GM23338 (cell line): Measurements from ENCODE around the gene INPP5A. TPM values are rescaled to one million over a fixed set of nuclear protein-coding genes. Genes with fewer than 3 reads are reported as not detected.

ENCODE experiments used
- ATAC-seq: fragments of 200-7000 bp; cut with Tn5 transposase; 3 replicates; pipeline ENCODE4 v1.9.1; 2020
- DNase-seq: peaks from one replicate; pipeline ENCODE4 v3.0.0-alpha.2; 2015; ENCODE audit warnings: low spot score
- H2AFZ ChIP-seq: fragments of 200-600 bp; sonication (generic); 2 replicates; pipeline ENCODE4 v1.8.0; 2016; ENCODE audit warnings: antibody characterized with exemption, mild to moderate bottlenecking, moderate library complexity
- H3F3A ChIP-seq: fragments of 200-600 bp; sonication (generic); replicated peaks from 2 replicates; pipeline ENCODE4 v1.8.0; 2017; ENCODE audit warnings: antibody characterized with exemption, mixed run types, low read depth
- H3K27ac ChIP-seq: fragments of 200-600 bp; sonication (generic); 2 replicates; pipeline ENCODE4 v1.6.1; 2016; ENCODE audit warnings: low read depth
- H3K27me3 ChIP-seq: fragments of 200-600 bp; sonication (generic); 2 replicates; pipeline ENCODE4 v1.8.0; 2016; ENCODE audit warnings: mild to moderate bottlenecking, mixed run types, moderate library complexity; ENCODE audit not compliant: insufficient read depth
- H3K36me3 ChIP-seq: fragments of 200-600 bp; sonication (generic); 2 replicates; pipeline ENCODE4 v1.8.0; 2016; ENCODE audit warnings: mild to moderate bottlenecking; ENCODE audit not compliant: insufficient read depth
- H3K4me1 ChIP-seq: fragments of 200-600 bp; sonication (generic); 2 replicates; pipeline ENCODE4 v1.8.0; 2016; ENCODE audit warnings: mild to moderate bottlenecking, moderate library complexity; ENCODE audit not compliant: insufficient read depth
- H3K4me2 ChIP-seq: fragments of 200-600 bp; sonication (generic); 2 replicates; pipeline ENCODE4 v1.7.1; 2017; ENCODE audit warnings: mixed run types
- H3K4me3 ChIP-seq: fragments of 200-600 bp; sonication (generic); 2 replicates; pipeline ENCODE4 v1.6.1; 2016; ENCODE audit warnings: mixed run types
- H3K79me2 ChIP-seq: fragments of 200-600 bp; sonication (generic); replicated peaks from 2 replicates; pipeline ENCODE4 v1.8.0; 2017; ENCODE audit warnings: mild to moderate bottlenecking; ENCODE audit not compliant: insufficient read depth
- H3K9me2 ChIP-seq: fragments of 200-600 bp; sonication (generic); 2 replicates; pipeline ENCODE4 v1.8.0; 2017; ENCODE audit not compliant: insufficient read depth
- H4K20me1 ChIP-seq: fragments of 200-600 bp; sonication (generic); replicated peaks from 2 replicates; pipeline ENCODE4 v1.8.0; 2017; ENCODE audit warnings: mild to moderate bottlenecking; ENCODE audit not compliant: insufficient read depth
- H3K27ac Mint-ChIP-seq: 2 replicates; pipeline ENCODE4 v1.8.0; 2020; ENCODE audit warnings: inconsistent platforms, mild to moderate bottlenecking, moderate library complexity, mixed read lengths
- H3K27me3 Mint-ChIP-seq: 3 replicates; pipeline ENCODE4 v1.8.0; 2022; ENCODE audit warnings: low read depth, mild to moderate bottlenecking, moderate library complexity, mixed read lengths, inconsistent platforms; ENCODE audit not compliant: insufficient read depth, poor library complexity
- H3K36me3 Mint-ChIP-seq: 3 replicates; pipeline ENCODE4 v1.8.0; 2021; ENCODE audit warnings: low read depth, mild to moderate bottlenecking, inconsistent platforms, moderate library complexity, mixed read lengths
- H3K4me1 Mint-ChIP-seq: 3 replicates; pipeline ENCODE4 v1.8.0; 2020; ENCODE audit warnings: mild to moderate bottlenecking, inconsistent platforms, mixed read lengths
- H3K4me3 Mint-ChIP-seq: 3 replicates; pipeline ENCODE4 v1.8.0; 2021; ENCODE audit warnings: moderate library complexity, mild to moderate bottlenecking, inconsistent platforms, mixed read lengths
- H3K9me3 Mint-ChIP-seq: 3 replicates; pipeline ENCODE4 v1.8.0; 2020; ENCODE audit warnings: moderate library complexity, mild to moderate bottlenecking, inconsistent platforms, mixed read lengths
- CREB1 ChIP-seq: fragments of 250-450 bp; sonication (Bioruptor Pico); IDR thresholded peaks from 2 replicates; pipeline ENCODE4 v1.5.0; 2020; ENCODE audit warnings: low read depth, mild to moderate bottlenecking, moderate library complexity
- ETS1 ChIP-seq: IDR thresholded peaks from 2 replicates; pipeline ENCODE4 v1.6.1; 2016; ENCODE audit warnings: antibody characterized with exemption
- EZH2 ChIP-seq: fragments of 200-600 bp; sonication (generic); IDR thresholded peaks from one replicate; pipeline ENCODE4 v1.8.0; 2017; ENCODE audit warnings: antibody characterized with exemption, mild to moderate bottlenecking, low read depth; ENCODE audit not compliant: unreplicated experiment
- JUNB ChIP-seq: IDR thresholded peaks from one replicate; pipeline ENCODE4 v1.6.1; 2016; ENCODE audit warnings: antibody characterized with exemption; ENCODE audit not compliant: unreplicated experiment
- POLR2AphosphoS5 ChIP-seq: IDR thresholded peaks from 2 replicates; pipeline ENCODE4 v1.6.1; 2016; ENCODE audit warnings: antibody characterized with exemption, low read depth
- REST ChIP-seq: IDR thresholded peaks from one replicate; pipeline ENCODE4 v1.6.1; 2018; ENCODE audit warnings: antibody characterized with exemption; ENCODE audit not compliant: unreplicated experiment
- STAT1 ChIP-seq: IDR thresholded peaks from one replicate; pipeline ENCODE4 v1.6.1; 2016; ENCODE audit warnings: antibody characterized with exemption; ENCODE audit not compliant: unreplicated experiment
- ZNF114 ChIP-seq: fragments of 250-450 bp; sonication (Bioruptor Pico); IDR thresholded peaks from 2 replicates; pipeline ENCODE4 v1.5.0; 2020; ENCODE audit warnings: mild to moderate bottlenecking, moderate library complexity
- ZNF331 ChIP-seq: fragments of 250-450 bp; sonication (Bioruptor Pico); IDR thresholded peaks from 2 replicates; pipeline ENCODE4 v1.5.0; 2020; ENCODE audit warnings: low read depth, mild to moderate bottlenecking, moderate library complexity
- polyA plus RNA-seq: library from polyadenylated mRNA; unstranded; fragments of >200 nt; fragmentation: Nextera tagmentation; extraction: Ambion mirVana; gene quantifications from 2 replicates; pipeline ENCODE4 v1.2.1, GENCODE V29; 2016
- total RNA-seq: library from RNA; depleted of rRNA; stranded (reverse); fragments of >200 nt; shearing (Covaris generic); gene quantifications from 2 replicates; pipeline ENCODE4 v1.2.3, GENCODE V29; 2014
- TF ChIP-seq, protein P1 (sequence below), 2 experiments: fragments of 200-600 bp in 1 of 2; sonication (generic) in 1 of 2; conservative IDR thresholded peaks; 2 replicates each; pipeline versions ENCODE4 v1.5.1 to v1.6.1; 2016 to 2017; ENCODE audit warnings: antibody characterized with exemption in 2 of 2, low read depth in 2 of 2, mild to moderate bottlenecking in 2 of 2, moderate library complexity in 1 of 2

Gene INPP5A
- total and polyA plus RNA-seq, 2 experiments from 2014 or later, result 5.9 to 40.6 TPM

DNA sequence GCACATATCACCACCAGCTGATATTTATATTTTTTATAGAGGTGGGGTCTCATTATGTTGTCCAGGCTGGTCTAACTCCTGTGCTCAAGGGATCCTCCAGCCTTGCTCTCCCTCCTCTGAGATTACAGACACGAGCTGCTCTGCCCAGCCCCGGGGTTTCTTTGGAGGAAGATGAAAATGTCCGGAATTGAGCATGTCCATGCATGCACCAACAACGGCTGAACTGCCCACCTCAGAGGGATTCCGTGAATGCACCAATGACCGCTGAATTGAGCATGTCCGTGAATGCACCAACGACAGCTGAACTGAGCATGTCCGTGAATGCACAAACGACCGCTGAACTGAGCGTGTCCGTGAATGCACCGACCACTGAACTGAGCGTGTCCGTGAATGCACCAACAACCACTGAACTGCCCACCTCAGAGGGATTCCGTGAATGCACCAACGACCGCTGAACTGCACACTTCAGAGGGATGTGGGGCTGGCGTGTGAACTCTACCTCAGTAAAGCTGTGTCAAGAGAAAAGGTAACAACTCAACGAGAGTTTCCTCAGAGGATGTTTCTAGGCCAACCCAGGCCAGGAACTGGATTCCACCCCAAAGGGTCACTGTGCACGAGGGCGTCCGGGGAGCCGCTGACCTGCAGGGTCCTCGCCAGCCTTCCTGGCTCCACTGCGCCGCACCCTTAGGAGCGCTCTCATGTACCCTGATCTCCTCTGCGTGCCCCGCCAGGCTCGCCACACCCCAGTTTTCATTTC, 34.9 kb upstream of the INPP5A start:
- H2AFZ ChIP-seq, result no peak overlapping the region
- no peaks in the 10 kb centered on the region for H3K36me3 Mint-ChIP-seq
- no peak overlapping the region for H3K27ac Mint-ChIP-seq
- H3F3A ChIP-seq, result no peaks in the 10 kb centered on the region
- no peaks in the 10 kb centered on the region for H4K20me1 ChIP-seq
- peaks cover 7% of the 10 kb centered on the region for H3K27me3 Mint-ChIP-seq
- no peaks in the 10 kb centered on the region for H3K4me1 Mint-ChIP-seq
- H3K36me3 ChIP-seq, result no peaks in the 10 kb centered on the region
- no peak overlapping the region for H3K27ac ChIP-seq
- TF ChIP-seq ZNF114 (CRISPR knock-in tag) (no peak), CREB1 (CRISPR knock-in tag) (no peak), JUNB (no peak), ZNF331 (no peak), EZH2 (no peak), STAT1 (no peak), POLR2AphosphoS5 (no peak)
- TF ChIP-seq, protein P1, sequence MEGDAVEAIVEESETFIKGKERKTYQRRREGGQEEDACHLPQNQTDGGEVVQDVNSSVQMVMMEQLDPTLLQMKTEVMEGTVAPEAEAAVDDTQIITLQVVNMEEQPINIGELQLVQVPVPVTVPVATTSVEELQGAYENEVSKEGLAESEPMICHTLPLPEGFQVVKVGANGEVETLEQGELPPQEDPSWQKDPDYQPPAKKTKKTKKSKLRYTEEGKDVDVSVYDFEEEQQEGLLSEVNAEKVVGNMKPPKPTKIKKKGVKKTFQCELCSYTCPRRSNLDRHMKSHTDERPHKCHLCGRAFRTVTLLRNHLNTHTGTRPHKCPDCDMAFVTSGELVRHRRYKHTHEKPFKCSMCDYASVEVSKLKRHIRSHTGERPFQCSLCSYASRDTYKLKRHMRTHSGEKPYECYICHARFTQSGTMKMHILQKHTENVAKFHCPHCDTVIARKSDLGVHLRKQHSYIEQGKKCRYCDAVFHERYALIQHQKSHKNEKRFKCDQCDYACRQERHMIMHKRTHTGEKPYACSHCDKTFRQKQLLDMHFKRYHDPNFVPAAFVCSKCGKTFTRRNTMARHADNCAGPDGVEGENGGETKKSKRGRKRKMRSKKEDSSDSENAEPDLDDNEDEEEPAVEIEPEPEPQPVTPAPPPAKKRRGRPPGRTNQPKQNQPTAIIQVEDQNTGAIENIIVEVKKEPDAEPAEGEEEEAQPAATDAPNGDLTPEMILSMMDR (conservative IDR thresholded peaks at IDR 0.05; ENCODE audit: low read depth in 2 of 2), result no peak
- no peaks in the 10 kb centered on the region for H3K9me3 Mint-ChIP-seq
- no peaks in the 10 kb centered on the region for H3K79me2 ChIP-seq
- no peak overlapping the region for H3K4me2 ChIP-seq
- DNase-seq, result no peak
- H3K4me3 ChIP-seq, result no peak overlapping the region
- no peak for ATAC-seq
- no peak overlapping the region for H3K4me3 Mint-ChIP-seq
- H3K9me2 ChIP-seq, result no peaks in the 10 kb centered on the region
- no peaks in the 10 kb centered on the region for H3K27me3 ChIP-seq
- H3K4me1 ChIP-seq, result no peaks in the 10 kb centered on the region

DNA sequence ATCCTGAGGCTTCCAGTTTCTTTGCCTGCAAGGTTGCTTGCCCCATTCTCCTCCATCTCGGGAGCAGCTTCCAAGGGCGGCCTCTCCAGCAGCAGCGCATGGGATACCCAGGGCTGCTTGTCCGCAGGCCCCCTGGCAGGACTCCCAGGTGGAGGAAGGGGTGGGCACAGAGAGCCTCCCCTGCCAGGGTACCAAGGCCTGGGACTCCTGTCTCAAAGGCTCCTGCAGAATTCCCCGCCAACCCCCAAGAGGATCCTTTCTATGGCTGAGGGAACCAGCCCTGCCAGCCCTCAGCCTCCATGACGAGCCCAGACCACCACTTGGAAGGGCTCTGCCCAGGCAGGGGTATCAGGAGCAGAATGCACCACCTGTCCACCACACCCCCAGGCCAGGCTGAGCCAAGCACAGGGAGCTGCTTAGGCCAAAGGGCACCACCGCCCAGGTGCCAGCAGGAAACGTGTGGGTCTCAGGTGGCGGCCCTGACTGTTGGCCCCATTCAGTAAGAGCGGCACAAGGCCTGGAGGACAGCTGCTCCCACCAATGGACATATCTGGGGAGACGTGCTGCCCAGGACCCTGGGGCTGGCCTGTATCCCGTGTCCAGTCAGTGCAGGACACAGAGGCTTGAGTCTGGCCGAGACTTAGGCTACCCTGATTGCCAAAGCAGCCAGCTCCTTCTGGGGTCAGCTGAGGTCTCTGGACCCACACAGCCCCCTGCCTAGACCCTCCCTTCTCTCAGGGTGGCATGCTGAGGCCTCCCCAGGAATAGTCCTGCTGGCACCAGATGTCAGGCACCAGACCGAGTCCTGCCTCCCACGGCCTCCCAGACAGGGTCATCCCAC, 33.8 kb upstream of the INPP5A start:
- Mint-ChIP-seq H3K27me3 (peaks cover 6% of the 10 kb centered on the region), H3K9me3 (no peaks in the 10 kb centered on the region), H3K36me3 (no peaks in the 10 kb centered on the region), H3K27ac (no peak overlapping the region), H3K4me3 (no peak overlapping the region), H3K4me1 (no peaks in the 10 kb centered on the region)
- no peaks in the 10 kb centered on the region for H3K79me2 ChIP-seq
- H3K9me2 ChIP-seq, result no peaks in the 10 kb centered on the region
- TF ChIP-seq ZNF331 (no peak), ZNF114 (CRISPR knock-in tag) (no peak), ETS1 (no peak), REST (no peak), EZH2 (no peak), STAT1 (no peak)
- TF ChIP-seq, protein P1 (conservative IDR thresholded peaks at IDR 0.05; ENCODE audit: low read depth in 2 of 2), result no peak
- ATAC-seq (no peak), DNase-seq (no peak)
- H3K27me3 ChIP-seq, result no peaks in the 10 kb centered on the region
- H3K27ac ChIP-seq, result no peak overlapping the region
- no peaks in the 10 kb centered on the region for H3K36me3 ChIP-seq
- H2AFZ ChIP-seq, result no peak overlapping the region
- no peaks in the 10 kb centered on the region for H4K20me1 ChIP-seq
- no peak overlapping the region for H3K4me2 ChIP-seq
- H3K4me3 ChIP-seq, result no peak overlapping the region
- H3F3A ChIP-seq, result no peaks in the 10 kb centered on the region
- no peaks in the 10 kb centered on the region for H3K4me1 ChIP-seq
